AG04450 (cell line): ENCODE results near the gene NEUROD2. TPM values are rescaled to one million over a fixed set of nuclear protein-coding genes. Genes with fewer than 3 reads are reported as not detected.

ENCODE experiments used
- CTCF ChIA-PET: fragments of 300-600, 350-600 bp; formaldehyde crosslinking; extraction: SDS; loops from one replicate; lab custom pipeline; 2022; ENCODE audit warnings: antibody characterized with exemption, inconsistent platforms; lab: Charles Lee
- POLR2A ChIA-PET: fragments of 350-600 bp; formaldehyde crosslinking; extraction: SDS; loops from one replicate; lab custom pipeline; 2021; ENCODE audit warnings: antibody characterized with exemption, inconsistent platforms; lab: Yijun Ruan, JAX
- DNase-seq: peaks from one replicate; pipeline ENCODE4 v3.0.0-alpha.2; 2011; ENCODE audit warnings: low read depth, low spot score
- H3K27ac ChIP-seq: one replicate; pipeline ENCODE4 v1.5.1; 2012; ENCODE audit warnings: low read depth, low read length, control low read depth
- H3K27me3 ChIP-seq: one replicate; pipeline ENCODE4 v1.6.0; 2012; ENCODE audit warnings: low read length; ENCODE audit not compliant: control insufficient read depth, insufficient read depth
- H3K4me3 ChIP-seq: 2 replicates; pipeline ENCODE4 v1.5.1; 2011; ENCODE audit warnings: mild to moderate bottlenecking, low read depth, low read length, control low read depth
- H3K9me3 ChIP-seq: 2 replicates; pipeline ENCODE4 v1.5.1; 2012; ENCODE audit warnings: low read length; ENCODE audit not compliant: control insufficient read depth, insufficient read depth
- polyA plus RNA-seq: library from polyadenylated mRNA; depleted of rRNA; stranded (reverse); fragments of >200 nt; gene quantifications from 2 replicates; pipeline ENCODE4 v1.2.3, GENCODE V29; 2011
- TF ChIP-seq, protein P1 (sequence below): IDR thresholded peaks from 2 replicates; pipeline ENCODE4 v1.5.1; 2011; ENCODE audit warnings: low read depth, low read length, control low read depth, inconsistent platforms

NEUROD2 gene
- polyA plus RNA-seq, 1 experiment: not detected

GRCh38 chr17:39629494-39629880 lies 21.8 kb upstream of the NEUROD2 start:
- ChIA-PET POLR2A (no interaction called here), CTCF (interaction anchor here (0.8 kb wide), 1 partner anchor 8 kb away, joined by 6 read pairs; no protein-coding TSS in a partner anchor)
- TF ChIP-seq, protein P1, sequence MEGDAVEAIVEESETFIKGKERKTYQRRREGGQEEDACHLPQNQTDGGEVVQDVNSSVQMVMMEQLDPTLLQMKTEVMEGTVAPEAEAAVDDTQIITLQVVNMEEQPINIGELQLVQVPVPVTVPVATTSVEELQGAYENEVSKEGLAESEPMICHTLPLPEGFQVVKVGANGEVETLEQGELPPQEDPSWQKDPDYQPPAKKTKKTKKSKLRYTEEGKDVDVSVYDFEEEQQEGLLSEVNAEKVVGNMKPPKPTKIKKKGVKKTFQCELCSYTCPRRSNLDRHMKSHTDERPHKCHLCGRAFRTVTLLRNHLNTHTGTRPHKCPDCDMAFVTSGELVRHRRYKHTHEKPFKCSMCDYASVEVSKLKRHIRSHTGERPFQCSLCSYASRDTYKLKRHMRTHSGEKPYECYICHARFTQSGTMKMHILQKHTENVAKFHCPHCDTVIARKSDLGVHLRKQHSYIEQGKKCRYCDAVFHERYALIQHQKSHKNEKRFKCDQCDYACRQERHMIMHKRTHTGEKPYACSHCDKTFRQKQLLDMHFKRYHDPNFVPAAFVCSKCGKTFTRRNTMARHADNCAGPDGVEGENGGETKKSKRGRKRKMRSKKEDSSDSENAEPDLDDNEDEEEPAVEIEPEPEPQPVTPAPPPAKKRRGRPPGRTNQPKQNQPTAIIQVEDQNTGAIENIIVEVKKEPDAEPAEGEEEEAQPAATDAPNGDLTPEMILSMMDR: no peak
- peaks cover 72% of the 10 kb centered on the region for H3K27me3 ChIP-seq
- no peak overlapping the region for H3K27ac ChIP-seq
- H3K4me3 ChIP-seq: no peak overlapping the region
- no peak for DNase-seq
- H3K9me3 ChIP-seq: no peaks in the 10 kb centered on the region

GRCh38 chr17:39628655-39629493 lies 21.2 kb upstream of the NEUROD2 start:
- no peak for DNase-seq
- CTCF ChIA-PET: interaction anchor here (1.0 to 1.2 kb wide), 2 partner anchors 10 kb away, joined by 3 to 4 read pairs; no protein-coding TSS in a partner anchor
- POLR2A ChIA-PET: no interaction called here
- Histone ChIP-seq H3K9me3 (no peaks in the 10 kb centered on the region), H3K4me3 (no peak overlapping the region), H3K27me3 (peaks cover 73% of the 10 kb centered on the region), H3K27ac (no peak overlapping the region)
- TF ChIP-seq, protein P1: no peak

DNA sequence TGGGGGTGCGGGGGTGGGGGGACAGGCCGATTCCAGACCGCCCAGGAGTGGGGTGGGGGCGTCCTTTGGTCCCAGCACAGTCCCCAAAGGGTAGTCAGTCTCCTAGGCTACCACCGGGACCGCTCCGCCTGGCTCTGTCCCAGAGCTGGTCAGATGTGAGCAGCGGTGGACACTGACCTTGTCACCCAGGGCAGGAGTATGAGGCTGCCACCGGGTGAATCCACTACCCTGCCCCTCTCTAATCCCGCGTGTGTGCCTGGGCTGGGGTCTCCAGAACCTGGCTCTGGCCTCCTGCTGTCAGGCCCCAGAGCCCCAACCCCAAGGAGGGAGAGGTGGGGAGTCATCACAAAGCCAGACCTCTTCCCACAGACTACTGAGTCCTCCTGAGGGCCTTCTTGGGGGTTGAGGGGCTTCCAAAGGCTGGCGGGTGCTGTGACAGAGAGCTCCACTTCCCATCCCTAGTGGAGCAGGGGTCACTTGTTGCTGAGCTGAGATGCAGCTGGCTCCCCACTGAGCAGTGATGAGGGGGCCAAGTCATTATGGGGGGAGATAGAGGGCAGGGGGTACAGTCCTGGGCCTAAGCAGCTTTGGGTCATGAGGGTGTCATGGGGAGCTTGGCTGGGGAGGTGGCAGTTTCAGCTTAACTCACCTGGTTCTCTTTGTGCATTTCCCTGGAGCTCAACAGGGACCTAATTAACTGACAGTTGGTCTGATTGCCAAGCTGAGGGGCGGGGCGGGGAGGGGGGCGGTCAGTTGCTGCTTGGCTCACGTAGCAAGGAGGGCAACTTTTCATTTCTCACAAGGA lies 20.2 kb upstream of the NEUROD2 start:
- H3K27me3 ChIP-seq: peaks cover 68% of the 10 kb centered on the region

GRCh38 chr17:39627047-39627711 lies 19.5 kb upstream of the NEUROD2 start:
- H3K27me3 ChIP-seq: peaks cover 66% of the 10 kb centered on the region
- no peak for DNase-seq
- CTCF ChIA-PET: interaction anchor here (0.6 to 1.2 kb wide), 2 partner anchors 12 to 356 kb away, joined by 3 read pairs; no protein-coding TSS in a partner anchor
- peak overlapping the region; percentile 29 for H3K4me3 ChIP-seq
- H3K9me3 ChIP-seq: no peaks in the 10 kb centered on the region
- TF ChIP-seq, protein P1: no peak
- no peak overlapping the region for H3K27ac ChIP-seq
- POLR2A ChIA-PET: no interaction called here

More for the DNA sequence above, 20.2 kb upstream of the NEUROD2 start:
- H3K4me3 ChIP-seq: no peak overlapping the region
- no peak overlapping the region for H3K27ac ChIP-seq
- DNase-seq: no peak
- no peaks in the 10 kb centered on the region for H3K9me3 ChIP-seq
- ChIA-PET CTCF (interaction anchor here (1.0 to 1.2 kb wide), 2 partner anchors 9 to 11 kb away, joined by 3 to 4 read pairs; no protein-coding TSS in a partner anchor), POLR2A (interaction anchor here (0.6 kb wide), 1 partner anchor 24 kb away, joined by 3 read pairs; no protein-coding TSS in a partner anchor)
- TF ChIP-seq, protein P1: no peak
